Ectodermal cell (in vitro differentiated cells): ENCODE measurements around the gene DMD.

Experiments used
- H3K27ac ChIP-seq: 2 replicates; pipeline ENCODE4 v1.7.0; 2013; ENCODE audit warnings: mild to moderate bottlenecking, low read depth, low read length; ENCODE audit not compliant: insufficient read depth, poor library complexity, severe bottlenecking
- H3K27me3 ChIP-seq: 2 replicates; pipeline ENCODE4 v1.7.0; 2013; ENCODE audit warnings: mild to moderate bottlenecking, low read length; ENCODE audit not compliant: insufficient read depth, control insufficient read depth, poor library complexity, severe bottlenecking
- H3K36me3 ChIP-seq: one replicate; pipeline ENCODE4 v1.7.0; 2013; ENCODE audit warnings: low read length; ENCODE audit not compliant: control insufficient read depth, insufficient read depth
- H3K4me1 ChIP-seq: one replicate; pipeline ENCODE4 v1.7.0; 2013; ENCODE audit warnings: low read length; ENCODE audit not compliant: control insufficient read depth, insufficient read depth
- H3K4me3 ChIP-seq: 2 replicates; pipeline ENCODE4 v1.7.0; 2013; ENCODE audit warnings: low read depth, low read length, control low read depth; ENCODE audit not compliant: insufficient read depth
- H3K9me3 ChIP-seq: 2 replicates; pipeline ENCODE4 v1.7.0; 2013; ENCODE audit warnings: mild to moderate bottlenecking, low read length, moderate library complexity; ENCODE audit not compliant: control insufficient read depth
- WGBS, 2 experiments: methylation state at CpG; one replicate each; pipeline ENCODE4 v1.1.7; 2013; ENCODE audit warnings: missing lambda C conversion rate in 2 of 2; 5-methylcytosine and 5-hydroxymethylcytosine counted together

DMD gene

DNA sequence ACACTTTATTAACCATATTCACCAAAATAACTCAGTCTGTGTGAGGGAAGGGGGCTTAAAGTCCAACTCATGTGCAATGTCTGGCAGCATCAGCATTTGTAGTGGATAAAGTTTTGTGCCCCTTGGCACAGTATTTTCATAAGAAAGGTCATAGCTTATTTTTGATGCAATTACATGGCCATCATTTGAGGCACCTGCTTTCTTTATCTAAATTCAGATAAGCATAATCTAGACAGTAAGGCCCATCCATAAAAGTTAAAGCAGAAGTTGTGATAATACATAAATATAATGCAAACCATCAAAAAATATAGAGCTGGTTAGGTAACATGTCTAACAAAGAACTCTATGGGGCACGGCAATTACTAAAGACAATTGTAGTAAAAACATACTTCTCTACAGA, 763.7 kb downstream of the DMD start:
- no peaks in the 10 kb centered on the region for H3K9me3 ChIP-seq
- no peak overlapping the region for H3K27ac ChIP-seq
- no peaks in the 10 kb centered on the region for H3K27me3 ChIP-seq
- no peak overlapping the region for H3K4me3 ChIP-seq
- no CpG with 5 or more reads among the region's 1 CpG for WGBS, 2 experiments
- no peaks in the 10 kb centered on the region for H3K4me1 ChIP-seq
- H3K36me3 ChIP-seq = no peaks in the 10 kb centered on the region

GRCh38 chrX:32443841-32444240, 767.5 kb downstream of the DMD start:
- H3K4me1 ChIP-seq = no peaks in the 10 kb centered on the region
- 96 to 98% methylated on average over 2 of the region's 2 CpGs for WGBS, 2 experiments

GRCh38 chrX:32421266-32421665, 790.1 kb downstream of the DMD start:
- no peaks in the 10 kb centered on the region for H3K36me3 ChIP-seq
- H3K27me3 ChIP-seq = no peaks in the 10 kb centered on the region
- 90 to 96% methylated on average over 3 of the region's 3 CpGs for WGBS, 2 experiments
- H3K4me1 ChIP-seq = no peaks in the 10 kb centered on the region
- no peak overlapping the region for H3K27ac ChIP-seq
- no peaks in the 10 kb centered on the region for H3K9me3 ChIP-seq
- H3K4me3 ChIP-seq = no peak overlapping the region

More at GRCh38 chrX:32443841-32444240, 767.5 kb downstream of the DMD start:
- no peaks in the 10 kb centered on the region for H3K36me3 ChIP-seq
- H3K4me3 ChIP-seq = no peak overlapping the region
- H3K27me3 ChIP-seq = no peaks in the 10 kb centered on the region
- H3K9me3 ChIP-seq = no peaks in the 10 kb centered on the region
- H3K27ac ChIP-seq = no peak overlapping the region

DNA sequence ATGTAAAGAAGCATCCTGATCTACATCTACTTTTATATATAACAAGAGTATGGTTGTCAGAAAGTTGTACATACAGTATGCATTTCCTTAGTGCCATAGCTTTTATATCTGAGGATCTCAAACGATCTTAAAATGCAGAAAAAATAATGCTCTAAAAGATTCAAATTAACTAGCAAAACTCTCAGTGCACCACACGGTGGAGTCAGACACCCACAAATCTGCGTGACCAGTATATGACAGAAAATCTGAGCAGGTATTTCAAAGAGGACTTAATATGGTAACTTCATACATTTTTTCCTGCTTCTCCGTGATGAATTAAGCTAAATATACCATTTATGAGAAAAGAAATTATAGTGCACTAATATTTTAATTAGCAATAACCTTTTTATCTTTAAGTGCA, 803.0 kb downstream of the DMD start:
- Histone ChIP-seq H3K27me3 (no peaks in the 10 kb centered on the region), H3K36me3 (no peaks in the 10 kb centered on the region), H3K4me3 (no peak overlapping the region), H3K4me1 (no peaks in the 10 kb centered on the region), H3K27ac (no peak overlapping the region), H3K9me3 (no peaks in the 10 kb centered on the region)
- WGBS, 2 experiments = 37 to 73% methylated on average over 2 to 3 of the region's 4 CpGs

- H3K36me3 ChIP-seq = no peaks in the 10 kb centered on the region
- WGBS, 2 experiments = 100% methylated on average over 3 of the region's 4 CpGs; no CpG with 5 or more reads in 1 of the 2 experiments
- H3K9me3 ChIP-seq = no peaks in the 10 kb centered on the region
- H3K4me1 ChIP-seq = no peaks in the 10 kb centered on the region
- H3K4me3 ChIP-seq = no peak overlapping the region
- H3K27ac ChIP-seq = no peak overlapping the region
- H3K27me3 ChIP-seq = no peaks in the 10 kb centered on the region
Measured at GRCh38 chrX:32397562-32398216, 813.7 kb downstream of the DMD start.

DNA sequence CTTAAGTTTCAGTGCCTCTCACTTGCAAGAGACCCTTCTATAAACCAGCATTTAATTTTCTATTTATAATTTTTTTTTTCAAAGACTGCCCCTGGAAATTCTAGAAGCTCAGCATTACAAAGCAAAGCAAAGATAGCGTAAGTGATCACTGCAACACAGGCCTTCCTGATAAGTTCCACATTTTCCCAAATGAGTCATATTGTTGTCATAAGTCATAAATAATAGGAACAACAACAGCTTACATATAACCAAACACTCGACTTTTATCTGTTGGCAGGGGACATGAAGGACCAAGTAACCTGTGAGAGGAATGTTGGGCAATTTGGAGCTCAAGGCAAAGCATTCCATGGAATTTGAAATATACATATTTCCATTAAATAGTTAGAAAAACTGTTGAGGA, 815.5 kb downstream of the DMD start:
- H3K4me1 ChIP-seq = no peaks in the 10 kb centered on the region
- H3K27ac ChIP-seq = no peak overlapping the region
- H3K27me3 ChIP-seq = no peaks in the 10 kb centered on the region
- no peak overlapping the region for H3K4me3 ChIP-seq
- H3K9me3 ChIP-seq = no peaks in the 10 kb centered on the region
- 100% methylated on average over 1 of the region's 2 CpGs; no CpG with 5 or more reads in 1 of the 2 experiments for WGBS, 2 experiments
- H3K36me3 ChIP-seq = no peaks in the 10 kb centered on the region

- 95 to 100% methylated on average over 3 to 4 of the region's 4 CpGs for WGBS, 2 experiments
- no peak overlapping the region for H3K27ac ChIP-seq
- H3K9me3 ChIP-seq = no peaks in the 10 kb centered on the region
Measured at GRCh38 chrX:32392655-32393054, 818.7 kb downstream of the DMD start.

DNA sequence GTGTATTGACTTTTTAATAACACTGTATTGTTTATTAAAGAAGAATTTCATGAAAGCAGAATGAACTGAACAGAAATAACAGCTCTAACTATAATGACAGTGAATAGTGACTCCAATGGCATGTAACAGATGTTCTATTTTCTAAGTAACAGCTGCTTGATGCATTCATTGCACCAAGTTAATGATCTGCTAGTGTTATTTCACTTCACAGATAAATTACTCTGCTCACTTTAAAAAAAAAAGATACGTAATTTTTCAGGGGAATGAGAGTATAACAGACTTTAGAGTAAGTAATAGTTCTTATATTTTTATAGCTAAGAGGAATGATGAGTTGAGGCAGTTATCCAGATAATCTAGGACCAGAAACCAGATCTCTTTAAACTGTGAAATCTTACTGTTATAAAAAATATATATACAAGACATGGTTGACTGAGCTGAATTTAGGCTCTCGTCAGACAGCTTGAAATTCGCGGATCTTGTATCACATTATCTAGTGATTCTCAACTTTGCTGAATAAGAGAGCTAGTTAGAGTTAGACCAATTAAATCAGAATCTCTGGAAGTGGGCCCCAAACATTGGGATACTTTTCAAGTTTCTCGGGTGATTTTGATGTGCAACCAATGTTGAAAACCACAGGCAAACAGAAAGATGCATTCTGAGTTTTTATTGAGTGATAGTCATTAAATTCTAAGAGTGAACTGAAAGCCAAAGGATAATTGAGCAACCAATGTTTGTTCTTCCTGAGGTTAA, 840.7 kb downstream of the DMD start:
- no peaks in the 10 kb centered on the region for H3K9me3 ChIP-seq
- H3K4me3 ChIP-seq = no peak overlapping the region
- no peaks in the 10 kb centered on the region for H3K36me3 ChIP-seq
- H3K4me1 ChIP-seq = no peaks in the 10 kb centered on the region
- WGBS, 2 experiments = 86 to 98% methylated on average over 4 of the region's 5 CpGs
- no peaks in the 10 kb centered on the region for H3K27me3 ChIP-seq
- no peak overlapping the region for H3K27ac ChIP-seq

More at GRCh38 chrX:32392655-32393054, 818.7 kb downstream of the DMD start:
- H3K4me1 ChIP-seq = no peaks in the 10 kb centered on the region
- H3K36me3 ChIP-seq = no peaks in the 10 kb centered on the region
- no peaks in the 10 kb centered on the region for H3K27me3 ChIP-seq
- no peak overlapping the region for H3K4me3 ChIP-seq

GRCh38 chrX:32293962-32294700, 917.2 kb downstream of the DMD start:
- H3K36me3 ChIP-seq = no peaks in the 10 kb centered on the region
- WGBS, 2 experiments = 92 to 98% methylated on average over 7 of the region's 7 CpGs
- H3K4me3 ChIP-seq = no peak overlapping the region
- H3K4me1 ChIP-seq = no peaks in the 10 kb centered on the region
- H3K27me3 ChIP-seq = no peaks in the 10 kb centered on the region
- H3K27ac ChIP-seq = no peak overlapping the region
- no peaks in the 10 kb centered on the region for H3K9me3 ChIP-seq

DNA sequence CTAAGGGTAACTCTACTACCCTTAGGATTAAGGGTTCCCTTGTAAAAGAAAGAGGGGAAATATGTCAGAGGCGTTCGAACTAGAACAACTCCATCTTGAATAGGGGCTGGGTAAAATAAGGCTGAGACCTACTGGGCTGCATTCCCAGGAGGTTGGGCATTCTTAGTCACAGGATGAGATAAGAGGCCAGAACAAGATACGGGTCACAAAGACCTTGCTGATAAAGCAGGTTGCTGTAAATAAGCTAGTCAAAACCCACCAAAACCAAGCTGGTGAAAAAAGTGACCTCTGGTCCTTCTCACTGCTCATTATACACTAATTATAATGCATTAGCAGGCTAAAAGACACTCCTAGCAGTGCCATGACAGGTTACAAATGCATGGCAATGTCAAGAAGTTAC, 922.0 kb downstream of the DMD start:
- Histone ChIP-seq H3K27me3 (no peaks in the 10 kb centered on the region), H3K9me3 (no peaks in the 10 kb centered on the region), H3K36me3 (no peaks in the 10 kb centered on the region), H3K4me3 (no peak overlapping the region), H3K27ac (no peak overlapping the region), H3K4me1 (no peaks in the 10 kb centered on the region)
- WGBS, 2 experiments = 88 to 97% methylated on average over 3 of the region's 3 CpGs
